OCI-LY3 (cell line): Measurements from ENCODE around the gene FAM117B.
"Not testable (repeated sequence)": the region's sequence is repeated elsewhere in the genome, so short reads cannot be mapped to it uniquely, and the experiment has no call there.

Source experiments
- EZH2phosphoT487 ChIP-seq: fragments of 200-600 bp; shearing (Covaris generic); IDR thresholded peaks from 2 replicates; pipeline ENCODE4 v1.6.1; 2018; ENCODE audit warnings: antibody characterized with exemption, mixed run types, low read depth
- TF ChIP-seq, protein P1 (sequence below): fragments of 200-600, 300-600 bp; sonication (generic); IDR thresholded peaks from 2 replicates; pipeline ENCODE4 v1.5.1; 2014; ENCODE audit warnings: antibody characterized with exemption, low read length, low read depth

DNA sequence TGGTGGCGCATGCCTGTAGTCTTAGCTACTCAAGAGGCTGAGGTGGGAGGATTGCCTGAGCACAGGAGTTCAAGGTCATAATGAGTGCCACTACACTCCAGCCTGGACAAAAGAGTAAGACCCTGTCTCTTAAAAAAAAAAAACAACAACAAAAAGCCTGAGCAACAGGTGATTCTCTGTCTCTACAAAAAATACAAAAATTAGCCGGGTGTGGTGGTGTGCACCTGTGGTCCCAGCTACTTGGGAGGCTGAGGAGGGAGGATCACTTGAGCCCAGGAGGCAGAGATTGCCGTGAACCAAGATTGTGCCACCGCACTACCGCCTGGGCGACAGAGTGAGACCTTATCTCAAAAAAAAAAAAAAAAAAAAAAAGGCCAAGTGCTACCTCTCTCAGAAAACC is 40.3 kb downstream of the FAM117B start:
- TF ChIP-seq, protein P1, sequence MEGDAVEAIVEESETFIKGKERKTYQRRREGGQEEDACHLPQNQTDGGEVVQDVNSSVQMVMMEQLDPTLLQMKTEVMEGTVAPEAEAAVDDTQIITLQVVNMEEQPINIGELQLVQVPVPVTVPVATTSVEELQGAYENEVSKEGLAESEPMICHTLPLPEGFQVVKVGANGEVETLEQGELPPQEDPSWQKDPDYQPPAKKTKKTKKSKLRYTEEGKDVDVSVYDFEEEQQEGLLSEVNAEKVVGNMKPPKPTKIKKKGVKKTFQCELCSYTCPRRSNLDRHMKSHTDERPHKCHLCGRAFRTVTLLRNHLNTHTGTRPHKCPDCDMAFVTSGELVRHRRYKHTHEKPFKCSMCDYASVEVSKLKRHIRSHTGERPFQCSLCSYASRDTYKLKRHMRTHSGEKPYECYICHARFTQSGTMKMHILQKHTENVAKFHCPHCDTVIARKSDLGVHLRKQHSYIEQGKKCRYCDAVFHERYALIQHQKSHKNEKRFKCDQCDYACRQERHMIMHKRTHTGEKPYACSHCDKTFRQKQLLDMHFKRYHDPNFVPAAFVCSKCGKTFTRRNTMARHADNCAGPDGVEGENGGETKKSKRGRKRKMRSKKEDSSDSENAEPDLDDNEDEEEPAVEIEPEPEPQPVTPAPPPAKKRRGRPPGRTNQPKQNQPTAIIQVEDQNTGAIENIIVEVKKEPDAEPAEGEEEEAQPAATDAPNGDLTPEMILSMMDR: not testable (repeated sequence)
- TF ChIP-seq EZH2phosphoT487: not testable (repeated sequence)
